Measurements from ENCODE around the gene SORCS3.

The SORCS3 gene

DNA sequence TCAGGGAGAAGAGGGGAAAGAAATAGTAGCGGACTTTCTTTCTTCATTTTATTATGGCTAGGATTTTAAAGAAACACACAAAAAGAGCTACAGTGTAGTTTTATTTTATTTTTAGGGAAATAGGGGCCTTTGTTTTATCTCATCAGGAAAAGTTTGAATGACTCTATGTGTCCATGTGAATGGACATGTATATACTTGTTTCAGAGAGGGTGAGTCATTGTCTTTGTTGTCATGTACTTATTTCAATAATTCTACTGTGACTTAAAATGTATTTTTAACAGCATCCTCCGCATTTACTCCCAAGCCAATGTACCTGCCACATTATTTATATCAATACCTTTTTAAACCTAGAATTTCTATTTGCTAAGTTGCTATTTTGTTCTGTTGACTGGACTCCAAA lies 569.5 kb downstream of the SORCS3 start:
- DNase-seq (ENCODE audit: insufficient read length, low spot score) (no peak), FAIRE-seq (no peak)
- TF ChIP-seq PAX5 (IDR thresholded peaks at IDR 0.05; ENCODE audit: insufficient read depth, low read length, severe bottlenecking) (no peak), POLR2A (IDR thresholded peaks at IDR 0.05; ENCODE audit: low read depth, low read length) (no peak), POU2F2 (IDR thresholded peaks at IDR 0.05; ENCODE audit: low read depth, low read length) (no peak), TAF1 (IDR thresholded peaks at IDR 0.05; ENCODE audit: low read depth, low read length) (no peak), POLR2AphosphoS5 (IDR thresholded peaks at IDR 0.05; ENCODE audit: low read depth, low read length) (no peak), SPI1 (IDR thresholded peaks at IDR 0.05; ENCODE audit: low read depth, low read length) (no peak)

DNA sequence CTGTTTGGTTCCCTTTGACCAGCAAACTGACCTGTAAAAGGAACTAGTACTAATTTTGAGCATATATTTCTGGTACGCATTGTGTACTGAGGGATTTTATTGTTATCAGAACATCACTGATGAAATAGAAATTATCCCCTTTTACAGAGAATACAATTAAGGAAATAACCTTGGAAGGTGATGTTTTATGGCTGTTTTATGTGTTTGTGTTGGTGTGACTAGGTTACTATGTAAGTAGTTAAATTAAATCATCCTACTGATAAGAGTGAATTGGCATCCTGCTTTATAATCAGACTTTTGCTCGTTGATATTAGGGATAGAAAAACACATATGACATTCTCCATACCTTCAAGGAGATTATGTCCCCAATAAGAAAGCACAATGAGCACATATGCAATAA lies 596.6 kb downstream of the SORCS3 start:
- TF ChIP-seq PAX5 (IDR thresholded peaks at IDR 0.05; ENCODE audit: insufficient read depth, low read length, severe bottlenecking) (no peak), POLR2AphosphoS5 (IDR thresholded peaks at IDR 0.05; ENCODE audit: low read depth, low read length) (no peak), POU2F2 (IDR thresholded peaks at IDR 0.05; ENCODE audit: low read depth, low read length) (no peak), SPI1 (IDR thresholded peaks at IDR 0.05; ENCODE audit: low read depth, low read length) (no peak), POLR2A (IDR thresholded peaks at IDR 0.05; ENCODE audit: low read depth, low read length) (no peak), TAF1 (IDR thresholded peaks at IDR 0.05; ENCODE audit: low read depth, low read length) (no peak)
- DNase-seq (ENCODE audit: insufficient read length, low spot score) (no peak), FAIRE-seq (no peak)

DNA sequence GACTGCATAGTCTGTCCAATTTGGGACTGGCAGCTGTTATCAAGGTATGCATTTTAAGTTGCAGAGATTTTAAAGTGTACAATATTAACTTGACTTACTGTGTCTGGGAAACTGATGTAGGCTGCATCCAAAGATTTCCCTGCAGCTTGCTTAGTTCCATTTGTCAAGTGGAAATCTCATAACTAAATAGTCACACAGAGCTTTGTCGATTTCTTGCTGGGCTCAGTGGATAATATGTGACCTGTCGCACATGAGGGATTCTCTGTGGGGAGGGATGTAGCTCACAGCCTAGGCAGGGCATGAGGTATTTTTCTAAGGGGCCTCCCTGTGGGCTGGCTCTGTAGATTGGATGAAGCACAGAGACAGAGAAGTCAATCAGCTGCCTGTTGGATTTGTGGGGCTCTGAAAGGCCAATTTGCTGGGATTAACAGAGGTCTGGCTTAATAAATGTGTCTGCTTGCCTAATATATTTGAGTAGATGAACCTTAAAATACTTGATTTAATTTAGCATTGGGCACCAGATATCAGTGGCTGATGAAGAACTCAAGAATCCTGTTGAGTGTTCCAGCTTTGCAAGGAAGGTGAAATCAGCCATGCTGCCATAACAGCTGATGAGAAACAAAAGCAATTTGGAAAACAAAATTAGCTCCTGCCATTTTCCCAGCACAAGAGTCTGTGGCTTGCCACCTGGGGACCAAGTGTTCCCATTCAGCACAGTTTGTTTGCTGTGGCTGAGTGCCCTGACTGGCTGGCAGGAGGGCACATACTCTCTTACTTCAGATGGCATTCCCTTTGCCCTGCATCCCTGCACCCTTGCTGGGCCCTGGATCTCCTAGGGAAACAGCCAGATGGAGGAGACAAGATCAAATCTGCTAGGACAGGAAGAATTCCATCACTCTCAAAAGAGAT lies 598.5 kb downstream of the SORCS3 start:
- no peak for FAIRE-seq
- TF ChIP-seq SPI1 (IDR thresholded peaks at IDR 0.05; ENCODE audit: low read depth, low read length) (no peak), POLR2AphosphoS5 (IDR thresholded peaks at IDR 0.05; ENCODE audit: low read depth, low read length) (no peak), POU2F2 (IDR thresholded peaks at IDR 0.05; ENCODE audit: low read depth, low read length) (no peak), PAX5 (IDR thresholded peaks at IDR 0.05; ENCODE audit: insufficient read depth, low read length, severe bottlenecking) (no peak), TAF1 (IDR thresholded peaks at IDR 0.05; ENCODE audit: low read depth, low read length) (no peak), POLR2A (IDR thresholded peaks at IDR 0.05; ENCODE audit: low read depth, low read length) (no peak)

DNA sequence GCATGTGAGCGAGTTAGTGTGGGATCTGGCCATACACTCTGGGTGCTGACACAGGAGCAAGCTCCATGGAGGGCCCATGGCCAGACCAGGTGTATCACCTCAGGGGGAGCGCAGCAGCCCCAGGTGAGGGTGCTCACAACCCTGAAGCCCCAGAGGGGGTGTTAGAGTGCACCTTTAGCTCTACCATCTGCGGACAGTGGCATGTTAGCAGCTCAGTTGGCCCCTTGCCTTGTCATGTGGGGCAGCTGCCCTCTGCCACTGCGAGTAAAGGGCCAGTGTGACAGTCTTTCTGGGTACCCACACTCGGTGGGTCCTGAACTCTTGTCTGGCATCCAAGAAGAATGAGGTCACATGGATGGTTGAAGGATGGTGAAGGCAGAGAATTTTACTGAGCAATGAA lies 600.2 kb downstream of the SORCS3 start:
- no peak for DNase-seq (ENCODE audit: insufficient read length, low spot score)
- TF ChIP-seq SPI1 (IDR thresholded peaks at IDR 0.05; ENCODE audit: low read depth, low read length) (no peak), POLR2AphosphoS5 (IDR thresholded peaks at IDR 0.05; ENCODE audit: low read depth, low read length) (no peak), PAX5 (IDR thresholded peaks at IDR 0.05; ENCODE audit: insufficient read depth, low read length, severe bottlenecking) (no peak), POLR2A (IDR thresholded peaks at IDR 0.05; ENCODE audit: low read depth, low read length) (no peak), TAF1 (IDR thresholded peaks at IDR 0.05; ENCODE audit: low read depth, low read length) (no peak), POU2F2 (IDR thresholded peaks at IDR 0.05; ENCODE audit: low read depth, low read length) (no peak)
- no peak for FAIRE-seq

More for the DNA sequence above, 598.5 kb downstream of the SORCS3 start:
- no peak for DNase-seq (ENCODE audit: insufficient read length, low spot score)

DNA sequence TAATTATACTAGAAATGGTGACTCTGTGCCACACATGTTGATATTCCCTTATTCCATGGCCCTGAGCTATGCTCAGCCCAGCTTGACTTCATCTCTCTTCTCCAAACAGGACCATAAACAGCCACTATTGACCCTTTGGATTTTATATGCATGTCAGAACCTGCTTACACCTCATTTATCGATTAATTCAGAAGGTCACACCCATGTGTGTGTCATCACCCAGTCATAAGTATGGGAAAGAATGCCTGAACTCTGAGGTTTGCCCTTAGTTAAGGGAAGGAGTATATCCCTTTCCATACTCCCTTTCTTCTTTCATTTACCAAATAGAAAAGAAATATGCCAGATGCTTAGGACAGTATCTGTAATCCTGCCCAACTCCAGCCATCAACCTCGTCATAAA lies 602.3 kb downstream of the SORCS3 start:
- TF ChIP-seq PAX5 (IDR thresholded peaks at IDR 0.05; ENCODE audit: insufficient read depth, low read length, severe bottlenecking) (no peak), SPI1 (IDR thresholded peaks at IDR 0.05; ENCODE audit: low read depth, low read length) (no peak), TAF1 (IDR thresholded peaks at IDR 0.05; ENCODE audit: low read depth, low read length) (no peak)
- no peak for FAIRE-seq
- no peak for DNase-seq (ENCODE audit: insufficient read length, low spot score)

DNA sequence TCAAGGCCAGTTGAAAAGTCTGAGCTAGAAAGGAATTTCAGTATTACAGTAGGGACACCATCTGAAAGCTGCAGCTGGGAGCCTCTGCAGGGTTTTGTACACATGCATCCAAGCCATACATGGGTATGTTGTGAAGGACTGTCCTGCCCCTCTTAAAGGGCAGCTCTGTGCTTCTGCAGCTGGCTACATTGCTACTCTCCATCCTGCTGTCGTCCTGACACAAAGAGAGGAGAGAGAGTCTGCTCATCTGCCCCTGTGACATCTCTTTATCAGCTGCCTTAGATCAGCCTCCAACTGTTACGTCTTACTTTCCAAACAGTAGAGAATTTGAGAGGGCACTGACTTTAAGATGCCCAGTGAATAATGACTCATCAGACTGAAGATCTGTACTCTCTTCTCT lies 602.7 kb downstream of the SORCS3 start:
- FAIRE-seq: no peak
- no peak for DNase-seq (ENCODE audit: insufficient read length, low spot score)
- TF ChIP-seq PAX5 (IDR thresholded peaks at IDR 0.05; ENCODE audit: insufficient read depth, low read length, severe bottlenecking) (no peak), POLR2AphosphoS5 (IDR thresholded peaks at IDR 0.05; ENCODE audit: low read depth, low read length) (no peak)

DNA sequence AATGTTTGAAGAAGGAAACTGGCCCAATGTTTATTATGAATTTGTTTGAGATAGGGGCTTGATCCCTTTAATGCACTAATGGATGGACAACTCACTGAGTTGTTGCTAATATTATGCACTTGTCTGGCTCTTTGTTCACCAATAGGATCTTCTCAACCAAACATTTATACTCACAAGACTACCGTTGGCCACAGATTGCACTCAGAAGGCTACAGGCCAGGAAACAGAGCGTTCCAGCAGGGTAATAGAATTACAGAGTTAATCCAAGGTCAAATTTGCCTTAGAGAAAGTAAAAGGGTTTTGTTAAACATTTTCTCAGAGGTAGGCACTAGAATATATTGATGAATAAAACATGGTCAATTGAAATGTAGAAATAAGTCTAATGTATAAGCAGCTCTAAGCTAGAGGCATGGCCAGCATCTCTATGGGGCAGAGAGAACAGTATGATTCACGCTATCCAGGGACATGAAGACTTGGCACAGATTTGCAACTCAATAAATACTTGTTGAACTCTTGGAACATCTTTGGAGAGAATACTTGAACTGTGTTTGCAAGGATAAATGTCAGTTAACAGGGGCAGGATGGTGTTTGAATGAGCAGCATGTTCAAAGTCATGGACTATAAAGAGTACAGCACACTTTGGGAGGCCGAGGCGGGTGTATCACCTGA lies 606.9 kb downstream of the SORCS3 start:
- FAIRE-seq (no peak), DNase-seq (ENCODE audit: insufficient read length, low spot score) (no peak)
- no peak for TF ChIP-seq TAF1 (IDR thresholded peaks at IDR 0.05; ENCODE audit: low read depth, low read length)
- no peak for TF ChIP-seq SPI1 (IDR thresholded peaks at IDR 0.05; ENCODE audit: low read depth, low read length)
- no peak for TF ChIP-seq POU2F2 (IDR thresholded peaks at IDR 0.05; ENCODE audit: low read depth, low read length)
- no peak for TF ChIP-seq POLR2A (IDR thresholded peaks at IDR 0.05; ENCODE audit: low read depth, low read length)
- TF ChIP-seq PAX5 (IDR thresholded peaks at IDR 0.05; ENCODE audit: insufficient read depth, low read length, severe bottlenecking): no peak
- TF ChIP-seq POLR2AphosphoS5 (IDR thresholded peaks at IDR 0.05; ENCODE audit: low read depth, low read length): no peak

DNA sequence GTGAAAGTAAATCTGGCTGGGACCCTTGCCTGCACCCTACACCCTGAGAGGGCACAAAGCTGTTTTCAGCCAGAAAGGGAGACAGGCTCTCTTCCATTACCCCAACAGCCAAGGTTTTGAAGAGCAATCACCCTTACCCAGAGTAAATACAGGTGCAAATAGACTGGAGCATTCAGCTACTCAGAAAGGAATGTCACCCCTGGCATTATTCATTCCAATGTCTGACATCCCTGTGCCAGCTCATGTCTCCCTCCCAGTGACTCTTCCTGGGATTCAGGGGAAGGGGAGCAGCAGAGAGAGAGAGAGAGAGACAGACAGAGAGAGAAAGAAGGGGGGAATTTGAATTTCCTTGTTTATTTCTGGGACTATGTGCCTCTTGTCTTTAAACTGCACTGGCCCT lies 611.8 kb downstream of the SORCS3 start:
- DNase-seq (ENCODE audit: insufficient read length, low spot score): no peak
- FAIRE-seq: no peak
- no peak for TF ChIP-seq SPI1 (IDR thresholded peaks at IDR 0.05; ENCODE audit: low read depth, low read length)
- no peak for TF ChIP-seq POU2F2 (IDR thresholded peaks at IDR 0.05; ENCODE audit: low read depth, low read length)
- no peak for TF ChIP-seq POLR2A (IDR thresholded peaks at IDR 0.05; ENCODE audit: low read depth, low read length)
- TF ChIP-seq POLR2AphosphoS5 (IDR thresholded peaks at IDR 0.05; ENCODE audit: low read depth, low read length): no peak
- TF ChIP-seq TAF1 (IDR thresholded peaks at IDR 0.05; ENCODE audit: low read depth, low read length): no peak
- no peak for TF ChIP-seq PAX5 (IDR thresholded peaks at IDR 0.05; ENCODE audit: insufficient read depth, low read length, severe bottlenecking)

DNA sequence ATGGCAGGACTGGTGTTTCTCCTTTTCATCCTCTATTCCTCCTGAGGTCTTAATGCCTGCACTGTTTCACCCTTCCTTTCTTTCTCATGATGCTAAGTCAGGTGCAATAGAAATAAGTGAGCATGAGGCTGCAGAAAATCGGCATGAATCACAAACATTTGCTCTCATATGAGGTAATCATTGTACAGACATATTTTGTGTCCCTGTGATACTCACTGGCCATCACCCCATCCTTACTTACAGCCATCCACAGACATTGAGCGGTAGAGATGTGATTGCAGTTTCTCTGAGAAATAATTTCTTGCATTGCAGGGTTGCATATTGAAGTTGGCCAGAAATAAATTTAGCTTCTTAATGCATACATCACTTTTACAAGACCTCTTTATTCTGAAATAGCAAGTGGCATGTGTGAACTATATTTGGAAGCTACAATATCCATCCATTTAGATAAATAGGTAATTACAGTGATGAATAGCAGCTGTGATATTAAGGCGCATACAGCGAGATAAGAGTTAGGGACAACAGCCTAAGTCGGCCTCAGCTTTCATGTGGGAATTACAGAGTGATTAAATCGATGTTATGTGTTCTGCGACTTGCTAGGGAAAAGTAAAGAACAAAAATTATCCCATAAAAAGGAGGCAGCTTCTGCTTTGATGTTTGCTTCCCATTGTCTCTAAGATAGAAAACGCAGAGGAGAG lies 612.6 kb downstream of the SORCS3 start:
- DNase-seq (ENCODE audit: insufficient read length, low spot score): no peak
- no peak for TF ChIP-seq SPI1 (IDR thresholded peaks at IDR 0.05; ENCODE audit: low read depth, low read length)
- no peak for TF ChIP-seq POLR2AphosphoS5 (IDR thresholded peaks at IDR 0.05; ENCODE audit: low read depth, low read length)
- TF ChIP-seq TAF1 (IDR thresholded peaks at IDR 0.05; ENCODE audit: low read depth, low read length): no peak
- no peak for TF ChIP-seq POLR2A (IDR thresholded peaks at IDR 0.05; ENCODE audit: low read depth, low read length)
- TF ChIP-seq PAX5 (IDR thresholded peaks at IDR 0.05; ENCODE audit: insufficient read depth, low read length, severe bottlenecking): no peak
- TF ChIP-seq POU2F2 (IDR thresholded peaks at IDR 0.05; ENCODE audit: low read depth, low read length): no peak
- no peak for FAIRE-seq
